ENCODE measurements around the gene TRIM17.
A peak's percentile ranks its signal among the peaks of the same experiment; 100 is the strongest.

Gene TRIM17

GRCh38 chr1:228415853-228416216 is 826 bp downstream of the TRIM17 start:
- DNase-seq (ENCODE audit: low read depth): no peak

DNA sequence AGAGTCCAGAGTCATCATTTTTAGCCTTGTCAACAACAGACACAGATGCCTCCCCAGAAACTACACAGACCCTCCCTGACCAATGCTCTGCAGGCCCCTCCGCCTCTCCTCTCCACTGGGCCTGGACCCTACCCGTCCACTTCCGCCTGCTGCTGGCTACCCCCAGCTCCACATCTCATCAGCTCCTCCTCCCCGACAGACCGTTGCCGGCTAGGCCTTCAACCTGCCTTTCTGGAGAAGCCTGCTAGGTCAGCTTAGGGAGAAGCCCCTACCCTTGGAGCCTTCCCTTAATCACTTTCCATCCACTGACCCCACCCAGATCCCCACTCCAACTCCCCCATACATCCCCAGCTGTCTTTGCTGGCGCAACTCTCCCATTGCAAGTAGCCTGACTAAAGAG is 1.4 kb downstream of the TRIM17 start:
- no peak for DNase-seq (ENCODE audit: low read depth)

- no peak for DNase-seq (ENCODE audit: low read depth)
Observed at GRCh38 chr1:228414511-228415211, 2.0 kb downstream of the TRIM17 start.

- DNase-seq (ENCODE audit: low read depth): no peak
Observed at GRCh38 chr1:228413241-228414010, 3.2 kb downstream of the TRIM17 start.

DNA sequence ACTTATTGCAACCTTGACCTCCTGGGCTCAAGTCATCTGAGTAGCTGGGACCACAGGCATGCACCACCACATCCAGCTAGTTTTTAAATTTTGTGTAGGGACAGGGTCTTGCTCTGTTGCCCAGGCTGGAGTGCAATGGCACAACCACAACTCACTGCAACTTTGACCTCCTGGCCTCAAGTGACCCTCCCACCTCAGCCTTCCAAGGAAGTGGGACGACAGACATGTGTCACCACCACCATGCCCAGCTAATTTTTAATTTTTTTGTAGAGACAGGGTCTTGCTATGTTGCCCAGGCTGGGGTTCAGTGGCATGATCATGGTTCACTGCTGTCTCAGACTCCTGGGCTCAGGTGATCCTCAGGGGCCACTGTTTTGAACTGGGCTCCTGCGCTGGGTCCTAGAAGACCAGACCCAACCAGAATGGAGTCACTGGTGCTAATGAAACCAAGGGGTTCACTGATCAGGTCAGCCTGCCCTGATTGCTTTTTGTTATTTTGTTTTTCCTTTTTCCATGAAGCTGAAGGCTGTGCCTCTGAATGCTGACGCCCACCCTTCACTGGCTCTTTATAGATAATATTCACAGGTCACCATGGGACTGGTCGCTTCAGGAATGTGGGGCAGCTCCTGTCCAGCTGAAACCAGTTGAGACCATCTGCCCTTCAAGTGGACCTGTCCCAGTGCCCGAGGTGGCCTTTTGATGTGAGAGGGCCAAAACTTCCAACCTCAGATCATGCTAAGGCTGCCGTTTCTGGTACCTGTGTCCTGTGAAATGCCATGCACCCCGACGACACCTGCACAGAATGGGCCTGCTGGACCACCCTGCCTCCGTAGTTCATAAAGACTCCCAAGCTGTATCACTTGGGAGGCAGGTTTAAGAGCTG is 4.9 kb downstream of the TRIM17 start:
- no peak for DNase-seq (ENCODE audit: low read depth)

DNA sequence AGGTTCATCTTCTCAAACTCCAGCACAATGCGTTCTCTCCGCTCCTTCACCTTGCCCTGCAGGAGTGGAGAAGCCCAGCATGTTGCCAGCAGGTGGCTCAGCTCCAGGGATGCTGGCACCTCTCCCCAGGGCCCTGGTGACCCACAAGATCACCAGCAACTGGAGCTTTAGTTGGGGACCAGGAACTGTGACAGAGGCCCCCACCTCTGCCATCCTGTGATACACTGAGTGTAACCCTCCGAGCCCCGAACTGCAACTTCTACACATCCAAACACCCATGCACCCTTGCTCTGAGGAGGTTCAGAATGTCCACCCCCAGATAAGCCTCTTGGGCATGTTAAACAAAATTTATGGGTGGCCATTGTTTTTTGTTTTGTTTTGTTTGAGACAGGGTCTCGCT is 5.5 kb downstream of the TRIM17 start:
- no peak for DNase-seq (ENCODE audit: low read depth)

GRCh38 chr1:228410671-228411070 is 6.0 kb downstream of the TRIM17 start:
- DNase-seq (ENCODE audit: low read depth): no peak

DNA sequence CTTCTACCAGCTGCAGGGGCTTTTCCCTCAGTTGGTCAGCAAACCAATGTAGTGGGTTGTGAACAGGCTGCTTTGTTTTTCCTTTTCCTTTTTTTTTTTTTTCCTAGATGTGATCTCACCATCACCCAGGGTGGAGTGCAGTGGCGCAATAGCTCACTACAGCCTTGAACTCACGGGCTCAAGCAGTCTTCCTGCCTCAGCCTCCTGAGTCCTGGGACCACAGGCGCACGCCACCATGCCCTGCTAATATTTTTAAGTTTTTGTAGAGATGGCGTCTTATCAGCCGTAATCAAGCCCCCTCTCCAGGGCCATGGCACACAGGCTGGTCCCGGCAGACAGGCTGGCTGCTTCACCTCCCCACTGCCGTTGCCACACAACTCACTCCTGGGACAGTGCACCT is 6.6 kb downstream of the TRIM17 start:
- DNase-seq (ENCODE audit: low read depth): peak; percentile 75

- no peak for DNase-seq (ENCODE audit: low read depth)
Observed at GRCh38 chr1:228408869-228409805, 7.5 kb downstream of the TRIM17 start.

DNA sequence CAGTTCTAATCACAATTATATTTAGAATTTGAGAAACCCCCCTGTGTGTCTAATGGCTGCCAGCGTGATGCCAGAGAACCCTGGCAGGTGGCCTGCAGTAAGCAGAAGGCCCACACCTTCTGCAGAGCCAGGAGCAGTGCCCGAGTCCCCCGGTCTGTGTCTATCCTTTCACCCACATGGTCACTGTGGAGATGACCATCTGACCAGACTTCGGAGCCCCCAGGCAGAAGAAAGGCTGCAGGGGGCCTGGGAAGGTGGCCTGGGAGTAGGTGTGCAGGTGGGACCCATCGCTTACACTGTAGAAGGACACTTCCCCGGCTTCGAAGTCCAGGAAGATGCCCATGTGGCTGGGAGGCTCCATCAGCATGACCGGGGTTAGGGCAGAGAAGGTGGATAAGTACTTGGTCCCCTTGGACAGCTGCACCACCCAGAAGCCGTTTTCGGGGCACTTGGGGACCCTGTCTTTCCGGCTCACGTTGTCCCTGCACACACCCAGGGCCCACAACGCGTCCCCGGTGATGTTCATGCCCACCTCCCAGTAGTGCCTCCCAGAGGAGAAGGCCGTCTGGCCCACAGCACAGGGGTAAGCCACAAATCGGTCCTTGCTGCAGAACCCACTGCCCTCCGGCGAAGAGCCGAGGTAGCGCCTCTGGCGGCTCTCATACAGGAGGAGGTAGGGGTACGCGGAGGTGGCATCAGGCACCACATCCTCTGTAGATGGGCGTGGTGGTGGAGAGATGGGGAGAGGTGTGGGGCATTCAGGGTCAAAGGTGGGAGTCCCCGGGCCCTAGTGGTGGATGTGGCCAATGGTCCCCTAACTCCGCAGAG is 8.4 kb downstream of the TRIM17 start:
- no peak for DNase-seq (ENCODE audit: low read depth)

DNA sequence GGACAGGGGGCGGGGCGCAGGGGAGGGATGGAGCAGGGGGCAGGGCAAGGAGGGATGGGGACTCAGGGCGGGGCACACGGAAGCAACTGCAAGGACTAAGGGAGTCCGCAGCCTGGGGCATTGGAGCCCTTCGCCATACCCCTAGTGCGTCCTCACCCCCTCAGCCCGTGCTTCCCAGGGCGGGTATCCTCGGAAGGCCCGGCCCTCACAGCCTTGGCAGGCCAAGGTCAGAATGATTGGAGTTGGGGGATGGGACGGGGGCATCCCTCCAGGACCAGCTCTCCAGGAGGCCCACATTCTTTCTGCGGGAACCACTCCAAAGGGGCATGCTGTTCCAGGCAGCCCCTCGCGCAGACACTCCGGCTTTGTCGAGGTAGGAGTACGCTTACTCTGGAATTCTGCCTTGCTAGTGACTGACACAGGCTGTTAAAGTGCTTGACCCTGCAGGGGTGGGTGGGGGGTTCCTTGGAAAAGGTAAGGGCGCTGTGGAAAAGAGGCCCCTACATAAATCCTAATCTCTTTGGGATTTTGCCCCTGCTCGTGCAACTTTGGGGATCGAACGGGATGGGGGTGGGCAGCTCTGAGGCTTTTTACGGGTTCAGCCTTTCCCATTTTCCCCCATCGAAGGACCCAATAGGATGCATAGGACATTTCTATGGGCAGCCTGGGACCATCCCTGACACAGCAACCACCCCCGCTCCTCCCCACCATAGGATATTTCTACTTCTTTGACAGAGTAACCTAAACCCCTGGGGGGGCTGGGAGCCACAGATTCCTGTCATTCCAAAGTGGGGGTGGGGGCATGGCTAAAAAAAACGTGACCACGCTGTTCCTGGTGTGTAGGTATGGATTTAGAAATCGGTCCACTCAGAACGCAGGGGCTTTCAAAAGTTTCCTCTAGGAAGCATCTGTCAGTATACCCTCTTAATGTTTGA is 9.3 kb downstream of the TRIM17 start:
- no peak for DNase-seq (ENCODE audit: low read depth)

DNA sequence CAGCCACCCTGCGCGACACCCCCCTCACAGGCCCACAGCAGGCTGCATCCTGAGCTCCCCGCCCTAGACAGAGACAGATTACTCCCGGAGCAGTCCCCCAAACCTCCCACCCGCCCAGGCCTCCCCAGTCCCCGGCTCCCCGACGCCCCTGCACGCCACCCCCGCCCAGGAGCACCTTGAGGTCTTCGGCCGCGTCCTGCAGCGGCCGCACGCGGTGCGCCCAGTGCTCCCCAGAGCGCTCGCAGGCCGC is 10.8 kb downstream of the TRIM17 start:
- no peak for DNase-seq (ENCODE audit: low read depth)

- DNase-seq (ENCODE audit: low read depth): no peak
Observed at GRCh38 chr1:228405200-228405978, 11.3 kb downstream of the TRIM17 start.

DNA sequence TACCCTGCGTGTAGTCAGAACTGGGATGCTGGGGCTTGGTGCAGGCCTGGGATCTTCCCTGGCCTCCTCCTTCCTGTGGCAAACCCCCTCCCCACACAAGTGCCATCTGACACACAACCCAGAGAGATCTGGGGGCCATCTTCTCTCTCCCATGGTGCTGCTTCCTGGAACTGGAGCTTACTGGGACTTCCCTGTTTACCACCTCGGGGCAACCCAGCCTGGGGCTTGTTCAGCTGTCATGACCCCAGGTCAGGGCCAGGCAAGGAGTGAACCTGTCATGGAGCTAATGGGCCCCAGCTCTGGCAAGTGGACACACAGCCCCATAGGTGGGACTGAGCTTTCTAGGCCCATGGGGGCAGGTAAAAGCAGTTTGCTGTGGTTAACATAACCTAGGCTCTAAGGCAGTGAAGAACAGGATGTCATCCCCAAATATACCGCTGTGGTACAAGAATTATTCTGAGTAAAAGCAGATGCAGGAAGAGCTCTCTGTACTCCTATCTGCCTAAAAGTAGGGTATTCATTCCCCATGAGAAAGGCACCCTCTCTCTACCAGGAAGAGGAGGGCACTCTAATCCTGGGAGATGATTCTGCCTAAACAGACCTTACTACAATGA is 12.4 kb downstream of the TRIM17 start:
- no peak for DNase-seq (ENCODE audit: low read depth)

DNA sequence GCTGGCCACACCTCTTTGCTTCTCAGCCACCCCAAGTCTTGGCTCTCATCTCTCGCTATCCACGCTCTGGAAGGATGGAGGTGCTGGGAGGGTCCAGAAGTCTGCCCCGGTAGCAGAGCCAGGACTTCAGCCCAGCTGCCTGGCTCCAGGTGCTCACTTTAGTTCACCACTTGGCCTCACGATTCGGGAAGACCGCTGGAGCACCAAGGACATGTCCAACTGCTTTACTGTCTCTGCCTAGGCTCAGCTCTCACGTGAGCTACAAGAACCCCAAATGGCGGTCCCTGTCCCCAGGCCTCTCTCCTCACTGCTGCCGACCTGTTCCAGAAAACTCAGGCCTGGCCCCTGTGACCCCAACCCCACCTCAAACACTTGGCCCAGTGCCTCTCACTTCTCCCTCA is 13.4 kb downstream of the TRIM17 start:
- no peak for DNase-seq (ENCODE audit: low read depth)

GRCh38 chr1:228402641-228403025 is 14.0 kb downstream of the TRIM17 start:
- no peak for DNase-seq (ENCODE audit: low read depth)

DNA sequence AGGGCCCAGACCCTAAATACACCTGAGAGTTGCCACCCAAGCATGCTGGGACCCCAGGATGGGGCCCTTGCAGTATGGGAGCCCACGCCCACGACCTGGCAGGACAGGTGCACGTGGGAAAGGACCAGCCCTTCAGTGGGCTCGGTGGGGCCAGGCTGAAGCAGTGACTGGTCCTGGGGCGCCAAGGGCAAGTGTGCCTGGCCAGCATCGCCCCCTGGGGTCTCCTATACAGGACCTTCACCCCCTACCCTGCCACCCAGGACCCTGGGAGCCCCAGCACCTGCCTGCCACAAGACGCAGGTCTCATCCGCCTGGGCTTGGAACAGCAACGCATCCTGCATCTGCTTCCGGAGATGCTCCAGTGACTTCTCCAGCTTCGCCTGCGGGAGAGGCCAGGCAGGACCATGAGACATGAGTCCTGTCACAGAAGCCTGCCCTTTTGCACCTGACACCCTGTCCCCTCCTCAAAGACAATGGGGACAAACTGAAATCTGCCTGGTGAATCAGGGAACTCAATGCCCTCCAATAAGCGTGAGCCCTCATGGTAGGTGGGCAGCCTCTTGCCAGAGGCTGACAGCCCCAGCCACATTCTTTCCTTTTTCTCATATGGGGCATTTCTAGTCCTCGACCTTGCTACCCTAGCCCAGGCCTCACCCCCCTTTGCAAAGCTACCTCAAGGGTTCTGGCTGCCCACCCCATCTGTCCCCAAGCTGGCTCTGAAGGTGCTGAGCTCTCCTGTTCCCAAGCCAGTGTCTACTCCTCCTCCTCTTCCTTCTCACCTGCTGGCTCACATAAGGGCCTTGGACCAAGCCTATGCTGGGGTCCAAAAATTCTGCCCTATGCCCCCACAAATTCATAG is 14.7 kb downstream of the TRIM17 start:
- DNase-seq (ENCODE audit: low read depth): no peak
